Ishikawa (cell line): ENCODE measurements around the gene ELMO3.

Experiments used
- CEBPB ChIP-seq: IDR thresholded peaks from 2 replicates; pipeline ENCODE4 v1.6.1; 2012
- CREB1 ChIP-seq: IDR thresholded peaks from 2 replicates; pipeline ENCODE4 v1.6.1; 2012; ENCODE audit warnings: low read depth
- EGR1 ChIP-seq: IDR thresholded peaks from 2 replicates; pipeline ENCODE4 v1.6.1; 2012
- EP300 ChIP-seq: IDR thresholded peaks from 2 replicates; pipeline ENCODE4 v1.6.1; 2012; ENCODE audit warnings: borderline replicate concordance
- FOXM1 ChIP-seq: IDR thresholded peaks from 2 replicates; pipeline ENCODE4 v1.6.1; 2012; ENCODE audit warnings: low read depth, borderline replicate concordance
- NFIC ChIP-seq: IDR thresholded peaks from 2 replicates; pipeline ENCODE4 v1.6.1; 2012
- RAD21 ChIP-seq: IDR thresholded peaks from 2 replicates; pipeline ENCODE4 v1.6.1; 2012; ENCODE audit warnings: low read depth
- TAF1 ChIP-seq: IDR thresholded peaks from 2 replicates; pipeline ENCODE4 v1.6.1; 2012; ENCODE audit warnings: low read depth, mild to moderate bottlenecking
- TCF12 ChIP-seq: IDR thresholded peaks from 2 replicates; pipeline ENCODE4 v1.6.1; 2012; ENCODE audit warnings: low read depth
- TEAD4 ChIP-seq: IDR thresholded peaks from 2 replicates; pipeline ENCODE4 v1.6.1; 2012
- YY1 ChIP-seq: IDR thresholded peaks from 2 replicates; pipeline ENCODE4 v1.6.1; 2012; ENCODE audit warnings: low read depth
- ZBTB7A ChIP-seq: IDR thresholded peaks from 2 replicates; pipeline ENCODE4 v1.6.1; 2012; ENCODE audit warnings: low read depth
- TF ChIP-seq, protein P1 (sequence below): IDR thresholded peaks from 2 replicates; pipeline ENCODE4 v1.6.1; 2012; ENCODE audit warnings: low read depth, mild to moderate bottlenecking
- TF ChIP-seq, protein P2 (sequence below): IDR thresholded peaks from 2 replicates; pipeline ENCODE4 v1.6.1; 2012
- TF ChIP-seq, protein P3 (sequence below): IDR thresholded peaks from 2 replicates; pipeline ENCODE4 v1.6.1; 2012

The ELMO3 gene

GRCh38 chr16:67196881-67197280 is 2.0 kb upstream of the ELMO3 start:
- TF ChIP-seq EP300 (no peak), CEBPB (no peak), ZBTB7A (no peak)

DNA sequence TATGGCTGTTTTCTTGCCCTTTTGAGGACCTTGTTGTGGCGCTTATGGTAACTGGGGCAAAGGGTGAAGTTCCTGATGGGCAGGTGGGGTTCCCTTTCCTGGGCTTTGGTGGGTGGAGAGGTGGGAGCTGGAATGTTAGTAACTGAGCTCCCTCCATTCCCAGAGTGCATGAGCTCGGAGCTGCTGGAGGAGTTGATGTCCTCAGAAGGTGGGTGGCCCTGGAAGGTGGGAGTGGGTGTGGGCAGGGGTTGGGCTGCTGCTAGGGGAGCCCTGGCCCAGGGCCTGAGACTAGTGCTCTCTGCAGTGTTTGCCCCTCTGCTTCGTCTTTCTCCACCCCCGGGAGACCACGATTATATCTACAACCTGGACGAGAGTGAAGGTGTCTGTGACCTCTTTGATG is 1.2 kb upstream of the ELMO3 start:
- no peak for TF ChIP-seq RAD21
- TF ChIP-seq TAF1 = no peak
- no peak for TF ChIP-seq NFIC
- TF ChIP-seq TCF12 = no peak
- no peak for TF ChIP-seq YY1
- no peak for TF ChIP-seq CEBPB
- no peak for TF ChIP-seq ZBTB7A
- TF ChIP-seq, protein P1, sequence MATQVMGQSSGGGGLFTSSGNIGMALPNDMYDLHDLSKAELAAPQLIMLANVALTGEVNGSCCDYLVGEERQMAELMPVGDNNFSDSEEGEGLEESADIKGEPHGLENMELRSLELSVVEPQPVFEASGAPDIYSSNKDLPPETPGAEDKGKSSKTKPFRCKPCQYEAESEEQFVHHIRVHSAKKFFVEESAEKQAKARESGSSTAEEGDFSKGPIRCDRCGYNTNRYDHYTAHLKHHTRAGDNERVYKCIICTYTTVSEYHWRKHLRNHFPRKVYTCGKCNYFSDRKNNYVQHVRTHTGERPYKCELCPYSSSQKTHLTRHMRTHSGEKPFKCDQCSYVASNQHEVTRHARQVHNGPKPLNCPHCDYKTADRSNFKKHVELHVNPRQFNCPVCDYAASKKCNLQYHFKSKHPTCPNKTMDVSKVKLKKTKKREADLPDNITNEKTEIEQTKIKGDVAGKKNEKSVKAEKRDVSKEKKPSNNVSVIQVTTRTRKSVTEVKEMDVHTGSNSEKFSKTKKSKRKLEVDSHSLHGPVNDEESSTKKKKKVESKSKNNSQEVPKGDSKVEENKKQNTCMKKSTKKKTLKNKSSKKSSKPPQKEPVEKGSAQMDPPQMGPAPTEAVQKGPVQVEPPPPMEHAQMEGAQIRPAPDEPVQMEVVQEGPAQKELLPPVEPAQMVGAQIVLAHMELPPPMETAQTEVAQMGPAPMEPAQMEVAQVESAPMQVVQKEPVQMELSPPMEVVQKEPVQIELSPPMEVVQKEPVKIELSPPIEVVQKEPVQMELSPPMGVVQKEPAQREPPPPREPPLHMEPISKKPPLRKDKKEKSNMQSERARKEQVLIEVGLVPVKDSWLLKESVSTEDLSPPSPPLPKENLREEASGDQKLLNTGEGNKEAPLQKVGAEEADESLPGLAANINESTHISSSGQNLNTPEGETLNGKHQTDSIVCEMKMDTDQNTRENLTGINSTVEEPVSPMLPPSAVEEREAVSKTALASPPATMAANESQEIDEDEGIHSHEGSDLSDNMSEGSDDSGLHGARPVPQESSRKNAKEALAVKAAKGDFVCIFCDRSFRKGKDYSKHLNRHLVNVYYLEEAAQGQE = no peak
- TF ChIP-seq EP300 = no peak
- no peak for TF ChIP-seq CREB1
- TF ChIP-seq, protein P2, sequence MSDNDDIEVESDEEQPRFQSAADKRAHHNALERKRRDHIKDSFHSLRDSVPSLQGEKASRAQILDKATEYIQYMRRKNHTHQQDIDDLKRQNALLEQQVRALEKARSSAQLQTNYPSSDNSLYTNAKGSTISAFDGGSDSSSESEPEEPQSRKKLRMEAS = no peak
- TF ChIP-seq TEAD4 = no peak
- no peak for TF ChIP-seq FOXM1
- no peak for TF ChIP-seq EGR1

- no peak for TF ChIP-seq TAF1
- TF ChIP-seq EGR1 = no peak
- TF ChIP-seq RAD21 = peak; percentile 41; the same call in 1 of the 2 replicates
- TF ChIP-seq YY1 = no peak
- TF ChIP-seq CEBPB = no peak
- TF ChIP-seq, protein P3, sequence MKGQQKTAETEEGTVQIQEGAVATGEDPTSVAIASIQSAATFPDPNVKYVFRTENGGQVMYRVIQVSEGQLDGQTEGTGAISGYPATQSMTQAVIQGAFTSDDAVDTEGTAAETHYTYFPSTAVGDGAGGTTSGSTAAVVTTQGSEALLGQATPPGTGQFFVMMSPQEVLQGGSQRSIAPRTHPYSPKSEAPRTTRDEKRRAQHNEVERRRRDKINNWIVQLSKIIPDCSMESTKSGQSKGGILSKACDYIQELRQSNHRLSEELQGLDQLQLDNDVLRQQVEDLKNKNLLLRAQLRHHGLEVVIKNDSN = no peak
- no peak for TF ChIP-seq FOXM1
- 0 out of 2 replicates have a peak, but pooled peaks have one; percentile 21 for TF ChIP-seq NFIC
- TF ChIP-seq TEAD4 = no peak
- TF ChIP-seq CREB1 = no peak
- TF ChIP-seq TCF12 = no peak
- TF ChIP-seq EP300 = no peak
- TF ChIP-seq, protein P1 = no peak
- TF ChIP-seq, protein P2 = no peak
- TF ChIP-seq ZBTB7A = 0 out of 2 replicates have a peak, but pooled peaks have one; percentile 49
Measured at GRCh38 chr16:67198238-67198734, 645 bp upstream of the ELMO3 start.

- TF ChIP-seq, protein P3 = no peak
- no peak for TF ChIP-seq NFIC
- no peak for TF ChIP-seq CEBPB
- no peak for TF ChIP-seq TCF12
- TF ChIP-seq, protein P2 = no peak
- TF ChIP-seq, protein P1 = no peak
- TF ChIP-seq FOXM1 = no peak
- no peak for TF ChIP-seq TEAD4
- TF ChIP-seq ZBTB7A = no peak
- no peak for TF ChIP-seq RAD21
- no peak for TF ChIP-seq TAF1
- TF ChIP-seq EGR1 = no peak
- no peak for TF ChIP-seq YY1
- no peak for TF ChIP-seq EP300
- no peak for TF ChIP-seq CREB1
Measured at GRCh38 chr16:67199808-67200198, 872 bp downstream of the ELMO3 start.
